Measurements from ENCODE around the gene INVS. TPM values are rescaled to one million over a fixed set of nuclear protein-coding genes. Genes with fewer than 3 reads are reported as not detected.

INVS gene
- total and polyA plus RNA-seq, 3 experiments from 2014 or later, result 9.4 to 18.1 (median 16.8) TPM

- Mint-ChIP-seq H3K4me3 (no peak overlapping the region), H3K27ac (no peak overlapping the region), H3K36me3 (peaks cover 17 to 33% (median 22%) of the 10 kb centered on the region in 3 donors), H3K9me3 (no peaks in the 10 kb centered on the region), H3K27me3 (no peaks in the 10 kb centered on the region), H3K4me1 (no peaks in the 10 kb centered on the region)
- no peaks in the 10 kb centered on the region for H3K36me3 ChIP-seq (ENCODE audit: insufficient read depth, low read length)
- ChIA-PET CTCF (no interaction called here), POLR2A (no interaction called here)
- H3K4me1 ChIP-seq (ENCODE audit: insufficient read depth, low read length), result no peaks in the 10 kb centered on the region
- H3K4me3 ChIP-seq (ENCODE audit: low read length), result no peak overlapping the region
- no peaks in the 10 kb centered on the region for H3K27me3 ChIP-seq (ENCODE audit: insufficient read depth, low read length, poor library complexity, severe bottlenecking)
- no peak for DNase-seq
- H3K27ac ChIP-seq (ENCODE audit: low read depth, low read length), result no peak overlapping the region
- no peaks in the 10 kb centered on the region for H3K9me3 ChIP-seq (ENCODE audit: low read length)
These were observed 61.0 kb downstream of the INVS start for GRCh38 chr9:100160021-100160420.

GRCh38 chr9:100167176-100167575 lies 68.1 kb downstream of the INVS start:
- ChIA-PET CTCF (interaction anchor here (1.4 kb wide), 1 partner anchor 12 kb away, joined by 4 read pairs; no protein-coding TSS in a partner anchor), POLR2A (no interaction called here)
- Mint-ChIP-seq H3K36me3 (peaks cover 14 to 59% (median 18%) of the 10 kb centered on the region in 3 donors), H3K9me3 (peaks cover 0 to 4% (median 0%) of the 10 kb centered on the region in 5 donors), H3K27ac (no peak overlapping the region), H3K4me1 (peaks cover 0 to 1% (median 0%) of the 10 kb centered on the region in 3 donors), H3K27me3 (no peaks in the 10 kb centered on the region), H3K4me3 (no peak overlapping the region)
- no peak overlapping the region for H3K4me3 ChIP-seq (ENCODE audit: low read length)
- H3K4me1 ChIP-seq (ENCODE audit: insufficient read depth, low read length), result no peaks in the 10 kb centered on the region
- no peak for DNase-seq
- no peaks in the 10 kb centered on the region for H3K27me3 ChIP-seq (ENCODE audit: insufficient read depth, low read length, poor library complexity, severe bottlenecking)
- no peaks in the 10 kb centered on the region for H3K9me3 ChIP-seq (ENCODE audit: low read length)
- no peak overlapping the region for H3K27ac ChIP-seq (ENCODE audit: low read depth, low read length)
- H3K36me3 ChIP-seq (ENCODE audit: insufficient read depth, low read length), result no peaks in the 10 kb centered on the region

- H3K4me3 Mint-ChIP-seq, result no peak overlapping the region
- Histone ChIP-seq H3K4me3 (ENCODE audit: low read length) (no peak overlapping the region), H3K4me1 (ENCODE audit: insufficient read depth, low read length) (no peaks in the 10 kb centered on the region), H3K27me3 (ENCODE audit: insufficient read depth, low read length, poor library complexity, severe bottlenecking) (no peaks in the 10 kb centered on the region), H3K36me3 (ENCODE audit: insufficient read depth, low read length) (no peaks in the 10 kb centered on the region), H3K9me3 (ENCODE audit: low read length) (no peaks in the 10 kb centered on the region), H3K27ac (ENCODE audit: low read depth, low read length) (no peak overlapping the region)
- peaks cover 18 to 68% (median 25%) of the 10 kb centered on the region in 3 donors for H3K36me3 Mint-ChIP-seq
- ChIA-PET POLR2A (no interaction called here), CTCF (interaction anchor here (1.4 kb wide), 1 partner anchor 13 kb away, joined by 4 read pairs; no protein-coding TSS in a partner anchor)
- no peaks in the 10 kb centered on the region for H3K27me3 Mint-ChIP-seq
- no peak overlapping the region for H3K27ac Mint-ChIP-seq
- peaks cover 0 to 12% (median 4%) of the 10 kb centered on the region in 5 donors for H3K9me3 Mint-ChIP-seq
- H3K4me1 Mint-ChIP-seq, result peaks cover 0 to 1% (median 0%) of the 10 kb centered on the region in 3 donors
- no peak for DNase-seq
These were observed 69.0 kb downstream of the INVS start for GRCh38 chr9:100167915-100168654.

- peaks cover 0 to 27% (median 15%) of the 10 kb centered on the region in 5 donors for H3K9me3 Mint-ChIP-seq
- H3K36me3 Mint-ChIP-seq, result peaks cover 25 to 83% (median 40%) of the 10 kb centered on the region in 3 donors
- ChIA-PET CTCF (no interaction called here), POLR2A (no interaction called here)
- H3K4me1 Mint-ChIP-seq, result peaks cover 0 to 2% (median 1%) of the 10 kb centered on the region in 3 donors
- no peak overlapping the region for H3K4me3 Mint-ChIP-seq
- H3K27me3 Mint-ChIP-seq, result no peaks in the 10 kb centered on the region
- H3K27ac Mint-ChIP-seq, result no peak overlapping the region
- no peaks in the 10 kb centered on the region for H3K9me3 ChIP-seq (ENCODE audit: low read length)
- H3K4me1 ChIP-seq (ENCODE audit: insufficient read depth, low read length), result no peaks in the 10 kb centered on the region
- H3K27me3 ChIP-seq (ENCODE audit: insufficient read depth, low read length, poor library complexity, severe bottlenecking), result no peaks in the 10 kb centered on the region
- no peak overlapping the region for H3K27ac ChIP-seq (ENCODE audit: low read depth, low read length)
- no peak for DNase-seq
- no peaks in the 10 kb centered on the region for H3K36me3 ChIP-seq (ENCODE audit: insufficient read depth, low read length)
- H3K4me3 ChIP-seq (ENCODE audit: low read length), result no peak overlapping the region
These were observed 71.0 kb downstream of the INVS start for GRCh38 chr9:100170085-100170484.

- H3K27ac Mint-ChIP-seq, result no peak overlapping the region
- Histone ChIP-seq H3K27ac (ENCODE audit: low read depth, low read length) (no peak overlapping the region), H3K9me3 (ENCODE audit: low read length) (no peaks in the 10 kb centered on the region), H3K4me3 (ENCODE audit: low read length) (no peak overlapping the region), H3K36me3 (ENCODE audit: insufficient read depth, low read length) (no peaks in the 10 kb centered on the region), H3K4me1 (ENCODE audit: insufficient read depth, low read length) (no peaks in the 10 kb centered on the region), H3K27me3 (ENCODE audit: insufficient read depth, low read length, poor library complexity, severe bottlenecking) (no peaks in the 10 kb centered on the region)
- H3K36me3 Mint-ChIP-seq, result peaks cover 25 to 84% (median 41%) of the 10 kb centered on the region in 3 donors
- peaks cover 0 to 28% (median 16%) of the 10 kb centered on the region in 5 donors for H3K9me3 Mint-ChIP-seq
- H3K4me3 Mint-ChIP-seq, result no peak overlapping the region
- ChIA-PET CTCF (no interaction called here), POLR2A (no interaction called here)
- DNase-seq, result no peak
- peaks cover 0 to 3% (median 1%) of the 10 kb centered on the region in 3 donors for H3K4me1 Mint-ChIP-seq
- H3K27me3 Mint-ChIP-seq, result no peaks in the 10 kb centered on the region
These were observed 71.5 kb downstream of the INVS start for GRCh38 chr9:100170556-100170955.

GRCh38 chr9:100186356-100186755 lies 87.3 kb downstream of the INVS start:
- Mint-ChIP-seq H3K4me3 (no peak overlapping the region), H3K27me3 (peaks cover 0 to 2% of the 10 kb centered on the region in 2 donors), H3K4me1 (peaks cover 3 to 11% (median 6%) of the 10 kb centered on the region in 3 donors), H3K27ac (no peak overlapping the region), H3K36me3 (peaks cover 13 to 69% (median 29%) of the 10 kb centered on the region in 3 donors), H3K9me3 (peaks cover 31 to 70% (median 53%) of the 10 kb centered on the region in 5 donors)
- ChIA-PET POLR2A (no interaction called here), CTCF (no interaction called here)
- Histone ChIP-seq H3K27me3 (ENCODE audit: insufficient read depth, low read length, poor library complexity, severe bottlenecking) (no peaks in the 10 kb centered on the region), H3K36me3 (ENCODE audit: insufficient read depth, low read length) (no peaks in the 10 kb centered on the region), H3K9me3 (ENCODE audit: low read length) (no peaks in the 10 kb centered on the region), H3K4me1 (ENCODE audit: insufficient read depth, low read length) (no peaks in the 10 kb centered on the region), H3K27ac (ENCODE audit: low read depth, low read length) (no peak overlapping the region), H3K4me3 (ENCODE audit: low read length) (no peak overlapping the region)
- no peak for DNase-seq

GRCh38 chr9:100190339-100190738 lies 91.3 kb downstream of the INVS start:
- no peaks in the 10 kb centered on the region for H3K27me3 ChIP-seq (ENCODE audit: insufficient read depth, low read length, poor library complexity, severe bottlenecking)
- no peaks in the 10 kb centered on the region for H3K36me3 ChIP-seq (ENCODE audit: insufficient read depth, low read length)
- Mint-ChIP-seq H3K27me3 (peaks cover 0 to 2% of the 10 kb centered on the region in 2 donors), H3K36me3 (peaks cover 23 to 87% (median 53%) of the 10 kb centered on the region in 3 donors), H3K9me3 (peaks cover 34 to 68% (median 59%) of the 10 kb centered on the region in 5 donors), H3K27ac (no peak overlapping the region), H3K4me1 (peaks cover 3 to 11% (median 6%) of the 10 kb centered on the region in 3 donors), H3K4me3 (no peak overlapping the region)
- H3K4me1 ChIP-seq (ENCODE audit: insufficient read depth, low read length), result no peaks in the 10 kb centered on the region
- no peak for DNase-seq
- H3K4me3 ChIP-seq (ENCODE audit: low read length), result no peak overlapping the region
- POLR2A ChIA-PET, result no interaction called here
- no peak overlapping the region for H3K27ac ChIP-seq (ENCODE audit: low read depth, low read length)
- CTCF ChIA-PET, result no interaction called here
- peaks cover 4% of the 10 kb centered on the region for H3K9me3 ChIP-seq (ENCODE audit: low read length)

- H3K4me3 ChIP-seq (ENCODE audit: low read length), result no peak overlapping the region
- POLR2A ChIA-PET, result no interaction called here
- peaks cover 23 to 85% (median 54%) of the 10 kb centered on the region in 3 donors for H3K36me3 Mint-ChIP-seq
These were observed 92.2 kb downstream of the INVS start for GRCh38 chr9:100191264-100191663.

More at GRCh38 chr9:100191264-100191663, 92.2 kb downstream of the INVS start:
- DNase-seq, result no peak
- H3K27me3 ChIP-seq (ENCODE audit: insufficient read depth, low read length, poor library complexity, severe bottlenecking), result no peaks in the 10 kb centered on the region
- H3K27me3 Mint-ChIP-seq, result peaks cover 0 to 2% of the 10 kb centered on the region in 2 donors
- H3K4me1 ChIP-seq (ENCODE audit: insufficient read depth, low read length), result no peaks in the 10 kb centered on the region
- peaks cover 4% of the 10 kb centered on the region for H3K9me3 ChIP-seq (ENCODE audit: low read length)
- H3K27ac ChIP-seq (ENCODE audit: low read depth, low read length), result no peak overlapping the region
- no peak overlapping the region for H3K4me3 Mint-ChIP-seq
- H3K9me3 Mint-ChIP-seq, result peaks cover 34 to 63% (median 56%) of the 10 kb centered on the region in 5 donors
- no peaks in the 10 kb centered on the region for H3K36me3 ChIP-seq (ENCODE audit: insufficient read depth, low read length)
- peaks cover 3 to 8% (median 5%) of the 10 kb centered on the region in 3 donors for H3K4me1 Mint-ChIP-seq
- H3K27ac Mint-ChIP-seq, result no peak overlapping the region
- CTCF ChIA-PET, result no interaction called here

All from CD8-positive, alpha-beta memory T cell (primary cell).